HG03280 (cell line): ENCODE data around the gene SHPK.

ENCODE experiments used
- ATAC-seq: cut with Tn5 transposase; IDR thresholded peaks from one replicate; pipeline ENCODE4 v1.9.1; 2021; ENCODE audit warnings: mild to moderate bottlenecking, moderate library complexity; ENCODE audit not compliant: unreplicated experiment

SHPK gene

GRCh38 chr17:3663102-3664011 lies 27.3 kb upstream of the SHPK start:
- ATAC-seq: no peak

GRCh38 chr17:3660311-3660891 lies 24.4 kb upstream of the SHPK start:
- no peak for ATAC-seq

GRCh38 chr17:3659541-3660111 lies 23.6 kb upstream of the SHPK start:
- no peak for ATAC-seq

- ATAC-seq: no peak
Measured at GRCh38 chr17:3658784-3659449, 22.9 kb upstream of the SHPK start.

- ATAC-seq: no peak
Measured at GRCh38 chr17:3657874-3658783, 22.1 kb upstream of the SHPK start.

- no peak for ATAC-seq
Measured at GRCh38 chr17:3657588-3657869, 21.5 kb upstream of the SHPK start.

GRCh38 chr17:3656755-3657587 lies 20.9 kb upstream of the SHPK start:
- ATAC-seq: no peak

- ATAC-seq: no peak
Measured at GRCh38 chr17:3656353-3656752, 20.3 kb upstream of the SHPK start.

- ATAC-seq: no peak
Measured at GRCh38 chr17:3655766-3656165, 19.7 kb upstream of the SHPK start.

- no peak for ATAC-seq
Measured at GRCh38 chr17:3647769-3648555, 11.9 kb upstream of the SHPK start.

GRCh38 chr17:3647251-3647650 lies 11.2 kb upstream of the SHPK start:
- ATAC-seq: no peak

- no peak for ATAC-seq
Measured at GRCh38 chr17:3645310-3645709, 9.3 kb upstream of the SHPK start.

GRCh38 chr17:3643889-3644349 lies 7.9 kb upstream of the SHPK start:
- no peak for ATAC-seq

- ATAC-seq: no peak
Measured at GRCh38 chr17:3641717-3642486, 5.9 kb upstream of the SHPK start.

GRCh38 chr17:3641014-3641413 lies 5.0 kb upstream of the SHPK start:
- ATAC-seq: no peak

- no peak for ATAC-seq
Measured at GRCh38 chr17:3639981-3640596, 4.0 kb upstream of the SHPK start.

GRCh38 chr17:3636908-3637373 lies 891 bp upstream of the SHPK start:
- ATAC-seq: no peak
